OCI-LY1 (cell line): ENCODE results near the gene E2F3.

Source experiments
- H2AFZ ChIP-seq: fragments of 200-600 bp; sonication (generic), shearing (Covaris generic); 2 replicates; pipeline ENCODE4 v1.6.0; 2014; ENCODE audit warnings: antibody characterized with exemption, mild to moderate bottlenecking, low read length
- H3F3A ChIP-seq: fragments of 200-600 bp; sonication (generic), shearing (Covaris generic); 2 replicates; pipeline ENCODE4 v1.6.0; 2014; ENCODE audit warnings: mild to moderate bottlenecking, antibody characterized with exemption, low read length, moderate library complexity; ENCODE audit not compliant: insufficient read depth
- H3K27ac ChIP-seq: fragments of 200-600 bp; sonication (generic); 2 replicates; pipeline ENCODE4 v1.5.1; 2014; ENCODE audit warnings: low read length, mixed run types, mild to moderate bottlenecking, low read depth; ENCODE audit not compliant: poor library complexity, severe bottlenecking
- H3K27me3 ChIP-seq: fragments of 200-600 bp; sonication (generic); 2 replicates; pipeline ENCODE4 v1.6.0; 2014; ENCODE audit warnings: antibody characterized with exemption, mild to moderate bottlenecking, low read length, moderate library complexity; ENCODE audit not compliant: insufficient read depth
- H3K36me3 ChIP-seq: fragments of 200-600 bp; sonication (generic); 2 replicates; pipeline ENCODE4 v1.6.1; 2014; ENCODE audit warnings: mild to moderate bottlenecking, antibody characterized with exemption, low read length, moderate library complexity, mixed read lengths; ENCODE audit not compliant: insufficient read depth
- H3K4me1 ChIP-seq: fragments of 200-600 bp; sonication (generic); 2 replicates; pipeline ENCODE4 v1.5.1; 2014; ENCODE audit warnings: mild to moderate bottlenecking, low read length, moderate library complexity; ENCODE audit not compliant: insufficient read depth, severe bottlenecking
- H3K4me2 ChIP-seq: fragments of 200-600 bp; sonication (generic), shearing (Covaris generic); 2 replicates; pipeline ENCODE4 v1.6.1; 2014; ENCODE audit warnings: low read length
- H3K4me3 ChIP-seq: fragments of 200-600 bp; sonication (generic); 2 replicates; pipeline ENCODE4 v1.5.1; 2014; ENCODE audit warnings: low read length, low read depth, mild to moderate bottlenecking, mixed read lengths; ENCODE audit not compliant: poor library complexity, severe bottlenecking
- H3K79me2 ChIP-seq: fragments of 200-600 bp; shearing (Covaris generic); 2 replicates; pipeline ENCODE4 v1.6.1; 2016; ENCODE audit warnings: mixed run types, low read length, mixed read lengths; ENCODE audit not compliant: insufficient read depth
- H3K9ac ChIP-seq: fragments of 200-600 bp; sonication (generic), shearing (Covaris generic); 2 replicates; pipeline ENCODE4 v1.6.1; 2014; ENCODE audit warnings: mild to moderate bottlenecking, low read length, mixed read lengths
- H3K9me2 ChIP-seq: fragments of 200-600 bp; sonication (generic), shearing (Covaris generic); 2 replicates; pipeline ENCODE4 v1.6.1; 2014; ENCODE audit warnings: low read depth, mild to moderate bottlenecking, low read length, mixed read lengths
- H3K9me3 ChIP-seq: fragments of 200-600 bp; shearing (Covaris generic); 2 replicates; pipeline ENCODE4 v1.6.1; 2014; ENCODE audit warnings: low read length, mixed read lengths
- H4K20me1 ChIP-seq: fragments of 200-600 bp; sonication (generic), shearing (Covaris generic); 2 replicates; pipeline ENCODE4 v1.6.0; 2016; ENCODE audit warnings: mild to moderate bottlenecking, low read length; ENCODE audit not compliant: insufficient read depth
- EZH2 ChIP-seq: fragments of 200-600 bp; sonication (generic), shearing (Covaris generic); IDR thresholded peaks from 2 replicates; pipeline ENCODE4 v1.8.0; 2017; ENCODE audit warnings: borderline replicate concordance, mixed run types, mild to moderate bottlenecking, antibody characterized with exemption, low read length, moderate library complexity, mixed read lengths
- TF ChIP-seq, protein P1 (sequence below): fragments of 200-600 bp; sonication (generic), shearing (Covaris generic); IDR thresholded peaks from 2 replicates; pipeline ENCODE4 v1.5.1; 2017; ENCODE audit warnings: mild to moderate bottlenecking, antibody characterized with exemption, low read length, moderate library complexity, mixed read lengths

The E2F3 gene

DNA sequence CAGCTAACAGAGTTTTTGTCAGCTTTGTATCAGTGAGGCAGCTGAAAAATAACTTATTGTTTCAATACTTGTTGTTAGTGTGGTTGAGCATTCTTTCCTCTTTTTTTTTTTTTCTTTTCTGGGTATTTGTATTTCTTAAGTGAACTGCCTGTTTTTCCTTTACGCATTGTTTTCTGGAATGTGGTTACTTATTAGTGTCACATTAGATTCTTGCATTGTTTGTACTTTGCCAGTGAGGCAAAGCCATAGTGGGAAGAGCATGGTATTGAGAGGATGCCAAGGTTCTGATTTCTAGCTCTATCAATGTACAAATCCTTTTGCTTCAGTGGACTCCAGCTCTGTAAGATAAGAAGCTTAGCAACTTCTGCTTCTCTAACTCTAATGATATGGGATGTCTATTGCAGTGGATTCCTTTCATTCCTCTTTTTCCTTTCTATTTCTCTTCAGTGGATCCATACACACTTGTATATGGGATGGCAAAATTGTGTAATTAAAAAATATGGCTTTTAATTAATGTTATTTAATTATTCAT lies 136.5 kb downstream of the E2F3 start:
- Histone ChIP-seq H4K20me1 (no peaks in the 10 kb centered on the region), H3K4me1 (peaks cover 28% of the 10 kb centered on the region), H3K9me3 (no peaks in the 10 kb centered on the region), H3F3A (no peaks in the 10 kb centered on the region), H3K36me3 (peaks cover 24% of the 10 kb centered on the region), H3K4me3 (no peak overlapping the region), H3K9me2 (no peaks in the 10 kb centered on the region), H2AFZ (no peak overlapping the region), H3K79me2 (peaks cover 30% of the 10 kb centered on the region), H3K27me3 (no peaks in the 10 kb centered on the region), H3K9ac (no peak overlapping the region), H3K27ac (no peak overlapping the region), H3K4me2 (no peak overlapping the region)
- no peak for TF ChIP-seq EZH2
- TF ChIP-seq, protein P1, sequence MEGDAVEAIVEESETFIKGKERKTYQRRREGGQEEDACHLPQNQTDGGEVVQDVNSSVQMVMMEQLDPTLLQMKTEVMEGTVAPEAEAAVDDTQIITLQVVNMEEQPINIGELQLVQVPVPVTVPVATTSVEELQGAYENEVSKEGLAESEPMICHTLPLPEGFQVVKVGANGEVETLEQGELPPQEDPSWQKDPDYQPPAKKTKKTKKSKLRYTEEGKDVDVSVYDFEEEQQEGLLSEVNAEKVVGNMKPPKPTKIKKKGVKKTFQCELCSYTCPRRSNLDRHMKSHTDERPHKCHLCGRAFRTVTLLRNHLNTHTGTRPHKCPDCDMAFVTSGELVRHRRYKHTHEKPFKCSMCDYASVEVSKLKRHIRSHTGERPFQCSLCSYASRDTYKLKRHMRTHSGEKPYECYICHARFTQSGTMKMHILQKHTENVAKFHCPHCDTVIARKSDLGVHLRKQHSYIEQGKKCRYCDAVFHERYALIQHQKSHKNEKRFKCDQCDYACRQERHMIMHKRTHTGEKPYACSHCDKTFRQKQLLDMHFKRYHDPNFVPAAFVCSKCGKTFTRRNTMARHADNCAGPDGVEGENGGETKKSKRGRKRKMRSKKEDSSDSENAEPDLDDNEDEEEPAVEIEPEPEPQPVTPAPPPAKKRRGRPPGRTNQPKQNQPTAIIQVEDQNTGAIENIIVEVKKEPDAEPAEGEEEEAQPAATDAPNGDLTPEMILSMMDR: no peak

DNA sequence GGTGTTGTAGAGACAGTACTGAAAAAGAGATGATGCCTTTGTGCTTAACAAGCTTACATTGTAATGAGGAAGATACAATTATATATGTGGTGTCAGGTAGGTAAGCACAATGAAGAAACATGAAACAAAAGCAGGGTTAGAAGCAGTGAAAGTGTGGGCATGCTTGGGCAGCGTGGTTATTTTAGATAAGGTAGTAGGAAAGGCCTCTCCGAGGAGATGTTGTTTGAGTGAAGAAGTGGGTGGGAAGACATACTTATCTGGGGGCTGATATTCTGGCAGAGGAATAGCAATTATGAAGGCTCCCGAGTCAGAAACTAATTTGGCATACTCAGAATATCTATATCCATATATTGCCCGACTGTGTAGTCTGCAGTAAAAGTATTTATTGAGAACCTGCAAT lies 137.2 kb downstream of the E2F3 start:
- Histone ChIP-seq H2AFZ (no peak overlapping the region), H3F3A (no peaks in the 10 kb centered on the region), H4K20me1 (no peaks in the 10 kb centered on the region), H3K27ac (no peak overlapping the region), H3K4me1 (peaks cover 28% of the 10 kb centered on the region), H3K27me3 (no peaks in the 10 kb centered on the region), H3K9me3 (no peaks in the 10 kb centered on the region), H3K4me3 (no peak overlapping the region), H3K4me2 (no peak overlapping the region), H3K79me2 (peaks cover 33% of the 10 kb centered on the region), H3K9me2 (no peaks in the 10 kb centered on the region), H3K36me3 (peaks cover 26% of the 10 kb centered on the region), H3K9ac (no peak overlapping the region)
- TF ChIP-seq, protein P1: no peak
- TF ChIP-seq EZH2: no peak

DNA sequence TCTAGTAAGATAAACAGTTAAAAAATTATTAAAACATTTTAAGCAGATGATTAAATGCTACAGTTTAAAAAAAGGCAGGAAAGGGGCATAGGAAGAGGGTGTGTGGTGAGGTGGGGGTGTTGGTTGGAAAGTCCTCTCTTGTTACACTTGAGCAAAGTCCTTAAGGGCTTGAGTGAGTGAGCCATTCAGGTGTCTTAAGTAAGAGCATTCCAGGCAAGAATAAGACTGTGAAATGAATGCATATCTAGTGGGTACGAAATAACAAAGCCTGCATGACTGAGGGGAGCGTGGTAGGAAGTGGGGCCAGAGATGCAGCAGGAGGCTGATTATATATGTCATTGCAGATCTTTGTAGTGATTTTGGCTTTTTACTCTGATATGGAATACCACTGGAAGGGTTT lies 137.7 kb downstream of the E2F3 start:
- Histone ChIP-seq H3K27ac (no peak overlapping the region), H3K9me3 (no peaks in the 10 kb centered on the region), H4K20me1 (no peaks in the 10 kb centered on the region), H3K9ac (no peak overlapping the region), H3K4me1 (peaks cover 25% of the 10 kb centered on the region), H3K27me3 (no peaks in the 10 kb centered on the region), H3K4me3 (no peak overlapping the region), H3K79me2 (peaks cover 32% of the 10 kb centered on the region), H3K9me2 (no peaks in the 10 kb centered on the region), H3F3A (no peaks in the 10 kb centered on the region), H3K4me2 (no peak overlapping the region), H2AFZ (no peak overlapping the region), H3K36me3 (peaks cover 29% of the 10 kb centered on the region)
- TF ChIP-seq EZH2: no peak
- TF ChIP-seq, protein P1: no peak
